Cortex of kidney (tissue), 1 donor: ENCODE measurements around the gene TRIOBP.
"Not testable (repeated sequence)": the region's sequence is repeated elsewhere in the genome, so short reads cannot be mapped to it uniquely, and the experiment has no call there.

Experiments
- DNase-seq: peaks from one replicate; lab custom pipeline; 2025; lab: John Stamatoyannopoulos, UW

Gene TRIOBP

GRCh38 chr22:37692627-37693285, 4.1 kb upstream of the TRIOBP start:
- DNase-seq = no peak

- DNase-seq = not testable (repeated sequence)
Measured at GRCh38 chr22:37694131-37694530, 2.7 kb upstream of the TRIOBP start.

- not testable (repeated sequence) for DNase-seq
Measured at GRCh38 chr22:37696260-37696656, 590 bp upstream of the TRIOBP start.

GRCh38 chr22:37697538-37697835, 639 bp downstream of the TRIOBP start:
- no peak for DNase-seq

- no peak for DNase-seq
Measured at GRCh38 chr22:37701141-37701786, 4.4 kb downstream of the TRIOBP start.

- no peak for DNase-seq
Measured at GRCh38 chr22:37703906-37704305, 7.1 kb downstream of the TRIOBP start.

GRCh38 chr22:37704645-37705044, 7.8 kb downstream of the TRIOBP start:
- no peak for DNase-seq

- DNase-seq = no peak
Measured at GRCh38 chr22:37705205-37705604, 8.4 kb downstream of the TRIOBP start.

- no peak for DNase-seq
Measured at GRCh38 chr22:37708580-37709444, 12.0 kb downstream of the TRIOBP start.

- no peak for DNase-seq
Measured at GRCh38 chr22:37709445-37709765, 12.6 kb downstream of the TRIOBP start.

- DNase-seq = no peak
Measured at GRCh38 chr22:37710675-37711074, 13.8 kb downstream of the TRIOBP start.

- DNase-seq = no peak
Measured at GRCh38 chr22:37711490-37711889, 14.6 kb downstream of the TRIOBP start.

GRCh38 chr22:37713761-37714160, 16.9 kb downstream of the TRIOBP start:
- no peak for DNase-seq

- DNase-seq = no peak
Measured at GRCh38 chr22:37714634-37715033, 17.8 kb downstream of the TRIOBP start.

GRCh38 chr22:37715760-37716159, 18.9 kb downstream of the TRIOBP start:
- no peak for DNase-seq

- no peak for DNase-seq
Measured at GRCh38 chr22:37716708-37717107, 19.9 kb downstream of the TRIOBP start.

- DNase-seq = not testable (repeated sequence)
Measured at GRCh38 chr22:37717235-37717634, 20.4 kb downstream of the TRIOBP start.

- not testable (repeated sequence) for DNase-seq
Measured at GRCh38 chr22:37717746-37718305, 21.0 kb downstream of the TRIOBP start.

- no peak for DNase-seq
Measured at GRCh38 chr22:37725551-37726240, 28.8 kb downstream of the TRIOBP start.

GRCh38 chr22:37726241-37726887, 29.5 kb downstream of the TRIOBP start:
- DNase-seq = no peak

- no peak for DNase-seq
Measured at GRCh38 chr22:37728620-37729019, 31.8 kb downstream of the TRIOBP start.
